Fibroblast of pulmonary artery (primary cell): ENCODE measurements around the gene TUNAR.
A peak's percentile ranks its signal among the peaks of the same experiment; 100 is the strongest.

Source experiments
- DNase-seq: peaks from one replicate; pipeline ENCODE4 v3.0.0-alpha.2; 2010; ENCODE audit warnings: low read depth
- H3K4me3 ChIP-seq: replicated peaks from 2 replicates; pipeline ENCODE4 v1.5.1; 2011; ENCODE audit warnings: low read depth, mild to moderate bottlenecking, control low read depth, low read length, moderate library complexity
- CTCF ChIP-seq: IDR thresholded peaks from 2 replicates; pipeline ENCODE4 v1.5.1; 2011; ENCODE audit warnings: mild to moderate bottlenecking, control low read depth, low read length, inconsistent platforms; ENCODE audit errors: missing control alignments

The TUNAR gene

GRCh38 chr14:95941897-95942296 lies 65.3 kb downstream of the TUNAR start:
- no peak for TF ChIP-seq CTCF
- H3K4me3 ChIP-seq, result no peak overlapping the region
- no peak for DNase-seq

GRCh38 chr14:95943699-95944098 lies 67.1 kb downstream of the TUNAR start:
- DNase-seq, result no peak
- no peak for TF ChIP-seq CTCF
- no peak overlapping the region for H3K4me3 ChIP-seq

- no peak for TF ChIP-seq CTCF
- DNase-seq, result no peak
- no peak overlapping the region for H3K4me3 ChIP-seq
Measured at GRCh38 chr14:95944462-95944861, 67.8 kb downstream of the TUNAR start.

- TF ChIP-seq CTCF, result no peak
Measured at GRCh38 chr14:95946867-95947266, 70.2 kb downstream of the TUNAR start.

GRCh38 chr14:95948558-95948981 lies 71.9 kb downstream of the TUNAR start:
- DNase-seq, result no peak
- TF ChIP-seq CTCF, result no peak
- H3K4me3 ChIP-seq, result no peak overlapping the region

More at GRCh38 chr14:95946867-95947266, 70.2 kb downstream of the TUNAR start:
- H3K4me3 ChIP-seq, result no peak overlapping the region
- no peak for DNase-seq

GRCh38 chr14:95951359-95951758 lies 74.7 kb downstream of the TUNAR start:
- no peak for TF ChIP-seq CTCF
- no peak overlapping the region for H3K4me3 ChIP-seq
- DNase-seq, result no peak

GRCh38 chr14:95953111-95953724 lies 76.6 kb downstream of the TUNAR start:
- no peak overlapping the region for H3K4me3 ChIP-seq
- peak; percentile 4 for DNase-seq
- TF ChIP-seq CTCF, result no peak
